HL-60/S4 treated with retinoic acid at 250 ng/mL for 4 days and 3 days (cell line): Measurements from ENCODE around the gene PTGER2.

Experiments used
- in situ Hi-C: fragments of 300-500 bp; cut with MboI; formaldehyde crosslinking; loops from 2 replicates; pipeline ENCODE4 v1.7.0; 2022; ENCODE audit warnings: low sequenced_read_pairs

The PTGER2 gene

DNA sequence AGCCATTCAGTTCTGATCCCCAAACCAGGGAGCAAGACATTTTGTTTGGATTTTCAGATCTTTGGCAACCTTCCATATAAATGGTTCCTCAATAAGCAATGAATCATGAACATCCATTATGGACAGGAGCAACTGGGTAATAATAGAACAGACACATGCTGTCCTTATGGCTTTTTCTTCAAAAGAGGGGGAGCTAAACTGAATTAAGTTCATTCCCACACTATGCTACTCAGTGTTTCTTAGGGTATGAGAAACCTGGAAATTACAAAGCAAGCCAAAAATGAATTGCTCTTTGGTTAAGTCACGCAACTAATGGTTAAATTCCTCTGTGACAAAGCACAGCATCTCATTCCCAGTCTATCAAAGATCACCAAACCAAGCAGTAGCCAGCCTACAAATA lies 51.0 kb downstream of the PTGER2 start:
- in situ Hi-C loops, result no loop called here

DNA sequence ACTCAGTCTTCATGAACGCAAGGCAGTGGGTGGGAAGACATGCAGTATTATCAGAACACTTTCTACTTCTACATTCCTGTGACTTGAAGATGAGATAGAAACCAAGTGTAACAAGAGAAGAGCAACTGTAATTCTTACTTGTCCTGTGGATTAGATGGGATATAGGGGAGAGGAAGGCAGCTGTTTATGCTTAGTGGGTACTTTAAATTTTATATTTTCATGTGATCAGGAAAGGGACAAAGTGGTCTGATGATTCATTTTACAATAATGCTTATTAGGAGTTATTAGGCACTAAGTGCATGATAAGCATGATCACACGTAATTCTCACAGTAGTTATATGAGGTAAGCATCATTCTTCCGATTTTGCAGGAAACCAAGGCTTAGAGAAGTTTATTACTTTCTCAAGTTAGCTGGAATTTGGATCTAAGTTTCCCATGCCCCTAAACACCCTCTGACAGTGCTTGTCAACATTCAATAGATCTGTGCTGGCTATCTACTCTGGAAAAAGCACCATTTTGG lies 52.7 kb downstream of the PTGER2 start:
- in situ Hi-C loops, result no loop called here

DNA sequence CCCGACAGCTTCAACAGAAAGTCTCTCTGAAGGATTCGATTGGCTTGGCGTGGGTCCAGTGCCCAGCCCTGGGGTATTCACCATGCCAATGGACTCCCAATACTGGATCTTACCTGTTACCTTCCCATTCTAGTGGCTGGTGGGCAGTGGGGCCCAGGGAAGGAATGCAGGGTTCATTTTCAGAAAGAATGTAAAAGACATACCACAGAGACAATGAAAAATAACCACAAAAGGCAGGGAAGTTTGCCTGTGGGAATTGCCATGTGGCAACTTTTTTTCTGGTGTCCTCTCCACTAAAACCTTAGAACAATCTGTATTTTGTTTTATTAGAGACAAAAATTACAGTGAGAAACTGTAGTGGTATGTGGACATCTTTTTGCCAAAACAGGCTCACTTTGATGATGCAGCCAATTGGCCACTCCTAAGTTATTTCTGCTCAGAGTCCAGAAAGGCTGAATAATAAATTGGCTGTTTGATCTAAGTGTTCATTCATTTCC lies 55.2 kb downstream of the PTGER2 start:
- in situ Hi-C loops, result no loop called here

DNA sequence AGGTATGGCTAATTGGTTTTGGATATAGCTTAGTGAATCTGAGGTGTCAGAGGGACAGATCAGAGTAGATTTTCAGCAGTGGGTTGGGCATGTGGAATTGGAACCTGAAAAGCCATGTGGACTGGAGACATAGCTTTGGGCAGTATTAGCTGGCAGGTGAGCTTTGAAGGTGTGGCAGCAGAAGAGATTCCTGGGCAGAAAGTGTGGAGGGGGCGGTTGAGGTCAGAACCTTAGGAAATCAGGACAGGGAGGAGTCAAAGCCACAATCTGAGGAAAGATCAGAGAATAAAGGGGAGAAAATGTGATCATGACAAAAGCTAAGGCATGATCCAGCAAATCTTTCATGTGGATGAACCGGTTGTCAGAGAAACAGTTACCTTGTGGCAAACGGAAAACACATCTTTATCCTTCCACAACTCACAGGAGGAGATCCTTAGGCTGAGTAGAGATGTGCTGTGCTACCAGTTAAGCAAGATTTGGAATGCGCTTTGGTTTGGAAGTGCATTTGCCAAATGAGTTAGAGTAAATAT lies 56.4 kb downstream of the PTGER2 start:
- in situ Hi-C loops, result no loop called here

DNA sequence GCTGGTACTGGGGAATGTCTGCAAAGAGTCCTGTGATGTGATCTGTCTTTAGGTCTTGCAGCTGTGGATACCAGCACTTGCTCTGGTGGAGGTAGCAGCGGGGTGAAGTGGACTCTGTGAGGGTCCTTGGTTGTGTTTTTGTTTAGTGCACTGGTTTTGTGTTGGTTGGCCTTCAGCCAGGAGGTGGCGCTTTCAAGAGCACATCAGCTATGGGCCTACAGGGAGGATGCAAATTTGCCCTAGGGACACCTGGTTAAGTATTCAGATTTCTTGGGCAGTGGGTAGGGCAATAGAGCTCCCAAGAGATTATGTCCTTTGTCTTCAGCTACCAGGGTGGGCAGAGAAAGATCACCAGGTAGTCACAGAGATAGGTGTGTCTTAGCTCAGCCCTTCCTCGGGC lies 63.8 kb downstream of the PTGER2 start:
- in situ Hi-C loops, result no loop called here
